A549 (cell line): ENCODE results near the gene UNCX.
"Not testable (repeated sequence)": the region's sequence is repeated elsewhere in the genome, so short reads cannot be mapped to it uniquely, and the experiment has no call there.

Experiments used
- CEBPB ChIP-seq, 2 experiments: fragments of >200 bp in 1 of 2; sonication (Bioruptor Twin) in 1 of 2; formaldehyde crosslinking in 1 of 2; IDR thresholded peaks; 2 replicates each; pipeline ENCODE4 v1.6.1; 2012 to 2016
- CHD2 ChIP-seq: fragments of 150-350 bp; IDR thresholded peaks from 2 replicates; pipeline ENCODE4 v1.6.1; 2014; ENCODE audit warnings: low read length; ENCODE audit not compliant: partially characterized antibody
- EP300 ChIP-seq, 2 experiments: fragments of >200 bp; sonication (Bioruptor Twin); formaldehyde crosslinking; IDR thresholded peaks; 2 replicates in 1 of 2; 3 replicates in 1 of 2; pipeline ENCODE4 v1.6.1; 2016 to 2017
- MYC ChIP-seq: IDR thresholded peaks from 2 replicates; pipeline ENCODE4 v1.6.1; 2012; ENCODE audit warnings: mild to moderate bottlenecking, inconsistent platforms, low read length, improper control_type of control experiment, borderline replicate concordance
- POLR2A ChIP-seq: IDR thresholded peaks from 2 replicates; pipeline ENCODE4 v1.6.1; 2012; ENCODE audit warnings: mild to moderate bottlenecking, low read length
- RARB ChIP-seq: fragments of 250-450 bp; sonication (Bioruptor Pico); IDR thresholded peaks from 2 replicates; pipeline ENCODE4 v1.8.0; 2021; ENCODE audit warnings: mild to moderate bottlenecking, moderate library complexity
- RCOR1 ChIP-seq: fragments of 150-350 bp; IDR thresholded peaks from 2 replicates; pipeline ENCODE4 v1.6.1; 2014; ENCODE audit warnings: antibody characterized with exemption, low read length, low read depth
- ZNF302 ChIP-seq: fragments of 250-450 bp; sonication (Bioruptor Pico); IDR thresholded peaks from 2 replicates; pipeline ENCODE4 v1.9.0; 2021; ENCODE audit warnings: inconsistent platforms, mild to moderate bottlenecking, moderate library complexity
- TF ChIP-seq, protein P1 (sequence below): fragments of >200 bp; sonication (Bioruptor Twin); formaldehyde crosslinking; IDR thresholded peaks from 3 replicates; pipeline ENCODE4 v1.5.1; 2016

DNA sequence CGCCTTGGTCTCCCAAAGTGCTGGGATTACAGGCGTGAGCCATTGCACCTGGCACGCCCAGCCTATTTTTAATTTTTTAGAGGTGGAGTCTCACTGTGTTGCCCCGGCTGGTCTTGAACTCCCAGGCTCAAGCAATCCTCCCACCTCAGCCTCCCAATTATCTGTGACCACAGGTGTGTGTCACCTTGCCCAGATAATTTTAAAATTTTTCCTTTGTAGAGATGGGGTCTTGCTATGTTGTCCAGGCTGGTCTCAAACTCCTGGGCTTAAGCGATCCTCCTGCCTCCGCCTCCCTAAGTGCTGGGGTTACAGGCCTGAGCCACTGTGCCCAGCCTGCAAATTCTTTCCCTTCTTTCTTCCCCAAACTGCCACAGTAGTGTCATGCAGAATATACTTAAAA, 29.8 kb upstream of the UNCX start:
- TF ChIP-seq, protein P1, sequence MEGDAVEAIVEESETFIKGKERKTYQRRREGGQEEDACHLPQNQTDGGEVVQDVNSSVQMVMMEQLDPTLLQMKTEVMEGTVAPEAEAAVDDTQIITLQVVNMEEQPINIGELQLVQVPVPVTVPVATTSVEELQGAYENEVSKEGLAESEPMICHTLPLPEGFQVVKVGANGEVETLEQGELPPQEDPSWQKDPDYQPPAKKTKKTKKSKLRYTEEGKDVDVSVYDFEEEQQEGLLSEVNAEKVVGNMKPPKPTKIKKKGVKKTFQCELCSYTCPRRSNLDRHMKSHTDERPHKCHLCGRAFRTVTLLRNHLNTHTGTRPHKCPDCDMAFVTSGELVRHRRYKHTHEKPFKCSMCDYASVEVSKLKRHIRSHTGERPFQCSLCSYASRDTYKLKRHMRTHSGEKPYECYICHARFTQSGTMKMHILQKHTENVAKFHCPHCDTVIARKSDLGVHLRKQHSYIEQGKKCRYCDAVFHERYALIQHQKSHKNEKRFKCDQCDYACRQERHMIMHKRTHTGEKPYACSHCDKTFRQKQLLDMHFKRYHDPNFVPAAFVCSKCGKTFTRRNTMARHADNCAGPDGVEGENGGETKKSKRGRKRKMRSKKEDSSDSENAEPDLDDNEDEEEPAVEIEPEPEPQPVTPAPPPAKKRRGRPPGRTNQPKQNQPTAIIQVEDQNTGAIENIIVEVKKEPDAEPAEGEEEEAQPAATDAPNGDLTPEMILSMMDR: not testable (repeated sequence)
- TF ChIP-seq CEBPB (IDR thresholded peaks at IDR 0.05); MYC; ZNF302 (CRISPR knock-in tag); CHD2; RCOR1; RARB (CRISPR knock-in tag); POLR2A; EP300 (IDR thresholded peaks at IDR 0.05): not testable (repeated sequence)
